Measurements from ENCODE around the gene REEP3.
A peak's percentile ranks its signal among the peaks of the same experiment; 100 is the strongest.

REEP3 gene

DNA sequence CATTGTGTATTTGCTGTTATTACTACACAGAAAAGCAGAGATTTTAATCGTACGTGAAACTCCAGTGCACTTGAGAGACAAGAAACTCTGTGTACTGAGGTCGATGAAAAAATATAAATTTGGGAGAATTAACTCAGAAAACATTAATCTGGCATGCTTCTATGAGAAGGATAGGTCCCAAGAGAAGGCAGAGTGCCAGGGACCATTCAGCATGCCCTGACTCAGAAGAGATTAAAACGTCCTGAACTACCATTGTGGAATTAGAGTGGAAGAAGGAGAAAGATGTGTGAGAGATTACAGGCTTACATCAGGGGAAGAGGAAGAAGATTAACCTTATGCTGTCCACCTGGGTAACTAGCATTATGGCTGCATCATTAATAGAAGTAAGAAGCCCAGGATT lies 72.4 kb downstream of the REEP3 start:
- Mint-ChIP-seq H3K9me3 (no peaks in the 10 kb centered on the region), H3K4me3 (no peak overlapping the region), H3K4me1 (peaks cover 28% of the 10 kb centered on the region), H3K36me3 (ENCODE audit: low read depth) (peaks cover 41% of the 10 kb centered on the region), H3K27ac (no peak overlapping the region), H3K27me3 (ENCODE audit: low read depth) (no peaks in the 10 kb centered on the region)
- TF ChIP-seq, protein P1, sequence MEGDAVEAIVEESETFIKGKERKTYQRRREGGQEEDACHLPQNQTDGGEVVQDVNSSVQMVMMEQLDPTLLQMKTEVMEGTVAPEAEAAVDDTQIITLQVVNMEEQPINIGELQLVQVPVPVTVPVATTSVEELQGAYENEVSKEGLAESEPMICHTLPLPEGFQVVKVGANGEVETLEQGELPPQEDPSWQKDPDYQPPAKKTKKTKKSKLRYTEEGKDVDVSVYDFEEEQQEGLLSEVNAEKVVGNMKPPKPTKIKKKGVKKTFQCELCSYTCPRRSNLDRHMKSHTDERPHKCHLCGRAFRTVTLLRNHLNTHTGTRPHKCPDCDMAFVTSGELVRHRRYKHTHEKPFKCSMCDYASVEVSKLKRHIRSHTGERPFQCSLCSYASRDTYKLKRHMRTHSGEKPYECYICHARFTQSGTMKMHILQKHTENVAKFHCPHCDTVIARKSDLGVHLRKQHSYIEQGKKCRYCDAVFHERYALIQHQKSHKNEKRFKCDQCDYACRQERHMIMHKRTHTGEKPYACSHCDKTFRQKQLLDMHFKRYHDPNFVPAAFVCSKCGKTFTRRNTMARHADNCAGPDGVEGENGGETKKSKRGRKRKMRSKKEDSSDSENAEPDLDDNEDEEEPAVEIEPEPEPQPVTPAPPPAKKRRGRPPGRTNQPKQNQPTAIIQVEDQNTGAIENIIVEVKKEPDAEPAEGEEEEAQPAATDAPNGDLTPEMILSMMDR (IDR thresholded peaks at IDR 0.05; ENCODE audit: unreplicated experiment in 3 of 3): no peak

DNA sequence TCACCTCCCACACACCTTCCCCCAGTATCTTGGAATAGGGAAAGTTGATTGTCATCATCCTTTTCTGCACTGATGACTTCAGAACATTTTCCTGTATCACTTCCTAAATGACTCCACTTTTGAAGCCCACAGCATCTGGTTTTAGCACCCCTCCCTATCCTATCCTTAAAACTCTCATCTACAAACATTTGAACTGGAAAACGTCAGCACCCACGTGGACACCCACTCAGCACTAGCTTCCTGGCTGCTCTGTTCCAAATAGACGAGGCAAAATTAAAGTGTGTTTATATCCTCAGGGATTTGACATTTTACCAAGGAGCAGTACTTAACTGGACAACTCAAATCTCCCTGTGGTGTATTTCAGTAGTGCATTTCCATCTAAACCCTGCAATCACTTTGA lies 73.9 kb downstream of the REEP3 start:
- Mint-ChIP-seq H3K4me1 (peaks cover 28% of the 10 kb centered on the region), H3K9me3 (no peaks in the 10 kb centered on the region), H3K36me3 (ENCODE audit: low read depth) (peaks cover 52% of the 10 kb centered on the region), H3K27me3 (ENCODE audit: low read depth) (no peaks in the 10 kb centered on the region), H3K4me3 (no peak overlapping the region), H3K27ac (no peak overlapping the region)
- TF ChIP-seq, protein P1 (IDR thresholded peaks at IDR 0.05; ENCODE audit: unreplicated experiment in 3 of 3): no peak

DNA sequence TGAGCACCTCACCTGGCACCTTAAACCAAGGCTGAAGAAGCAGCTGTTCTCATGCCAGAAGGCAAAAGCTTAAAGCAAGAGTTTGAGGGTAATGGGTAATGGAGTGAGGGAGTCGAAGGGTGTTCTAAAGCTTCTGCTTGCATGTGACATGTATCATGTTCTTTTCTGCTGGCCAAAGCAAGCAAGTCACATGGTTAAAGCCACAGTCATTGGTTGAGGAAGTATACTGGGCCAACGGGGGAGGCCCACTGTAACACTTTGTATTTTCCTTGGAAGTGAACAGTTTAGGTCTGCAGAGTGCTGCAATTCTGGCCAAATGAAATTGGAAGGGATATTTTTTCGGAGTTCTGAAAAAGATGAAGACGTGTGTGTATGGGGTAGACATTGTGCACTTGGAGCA lies 75.7 kb downstream of the REEP3 start:
- Mint-ChIP-seq H3K9me3 (no peaks in the 10 kb centered on the region), H3K36me3 (ENCODE audit: low read depth) (peaks cover 61% of the 10 kb centered on the region), H3K4me3 (no peak overlapping the region), H3K27me3 (ENCODE audit: low read depth) (no peaks in the 10 kb centered on the region), H3K27ac (peak overlapping the region in 1 of 3 experiments; percentile 16), H3K4me1 (peaks cover 28% of the 10 kb centered on the region)
- TF ChIP-seq, protein P1 (IDR thresholded peaks at IDR 0.05; ENCODE audit: unreplicated experiment in 3 of 3): no peak

DNA sequence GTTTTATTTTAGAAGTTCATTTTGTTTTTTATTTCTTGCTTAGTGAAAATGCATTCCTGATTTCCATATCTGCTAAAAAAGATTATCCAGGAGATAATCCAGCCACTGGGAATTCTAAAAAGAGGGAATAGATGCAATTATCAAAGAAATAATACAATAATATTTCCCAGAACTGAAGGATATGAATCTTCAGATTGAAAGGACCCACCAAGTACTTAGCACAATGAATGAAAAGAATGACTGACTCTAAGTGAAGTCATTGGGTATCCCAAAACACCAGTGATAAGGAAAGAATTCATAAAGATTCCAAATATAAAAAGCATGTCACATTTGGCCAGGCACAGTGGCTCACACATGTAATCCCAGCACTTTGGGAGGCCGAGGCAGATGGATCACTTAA lies 79.3 kb downstream of the REEP3 start:
- Mint-ChIP-seq H3K27ac (no peak overlapping the region), H3K27me3 (ENCODE audit: low read depth) (no peaks in the 10 kb centered on the region), H3K4me1 (peaks cover 17% of the 10 kb centered on the region), H3K36me3 (ENCODE audit: low read depth) (peaks cover 59% of the 10 kb centered on the region), H3K9me3 (no peaks in the 10 kb centered on the region), H3K4me3 (no peak overlapping the region)
- TF ChIP-seq, protein P1 (IDR thresholded peaks at IDR 0.05; ENCODE audit: unreplicated experiment in 3 of 3): no peak

DNA sequence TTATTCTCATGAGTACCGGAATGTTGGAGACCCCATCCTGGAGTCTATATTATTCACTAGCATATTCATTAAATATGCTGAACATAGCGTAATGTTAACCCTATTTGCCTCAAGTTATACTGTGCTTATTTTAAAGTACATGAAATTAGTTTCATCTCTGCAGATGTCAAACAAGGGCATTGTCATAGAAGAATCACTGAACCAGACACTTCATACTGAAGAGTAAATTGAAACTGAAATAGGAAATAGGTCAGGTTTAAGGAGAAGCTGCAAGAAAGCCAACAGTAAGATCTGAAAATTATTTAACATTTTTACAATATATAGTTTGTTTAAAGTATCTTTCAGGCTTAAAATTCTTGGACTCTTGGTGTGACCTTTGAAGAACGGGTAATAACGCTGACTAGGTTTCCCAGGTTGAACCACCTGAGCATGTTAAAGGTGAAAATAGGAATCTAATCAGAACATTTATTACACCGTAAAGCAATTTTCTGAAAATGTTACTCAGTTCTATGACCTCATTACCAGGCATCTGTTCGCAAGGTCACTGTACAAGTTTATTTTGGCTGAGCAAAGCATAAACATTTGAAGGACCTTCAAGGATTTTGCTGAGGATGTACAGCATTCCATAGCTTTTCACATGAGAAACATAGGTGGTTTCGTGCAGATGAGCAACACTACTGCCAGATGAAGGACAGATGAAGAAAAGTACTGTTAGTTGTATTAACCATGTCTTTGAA lies 82.7 kb downstream of the REEP3 start:
- Mint-ChIP-seq H3K27ac (no peak overlapping the region), H3K4me1 (no peaks in the 10 kb centered on the region), H3K9me3 (no peaks in the 10 kb centered on the region), H3K27me3 (ENCODE audit: low read depth) (no peaks in the 10 kb centered on the region), H3K4me3 (no peak overlapping the region), H3K36me3 (ENCODE audit: low read depth) (peaks cover 34% of the 10 kb centered on the region)
- TF ChIP-seq, protein P1 (IDR thresholded peaks at IDR 0.05; ENCODE audit: unreplicated experiment in 3 of 3): no peak

All from nephron (organoid).